HepG2 (cell line): ENCODE results near the gene NGEF.

Source experiments
- ZNF253 ChIP-seq: sonication (generic); formaldehyde crosslinking; IDR thresholded peaks from 2 replicates; pipeline ENCODE4 v1.8.0; 2022; ENCODE audit warnings: mild to moderate bottlenecking, missing genetic modification reagents, borderline replicate concordance
- TF ChIP-seq, protein P1 (sequence below): IDR thresholded peaks from 2 replicates; pipeline ENCODE4 v1.6.1; 2016; ENCODE audit warnings: mild to moderate bottlenecking
- TF ChIP-seq, protein P2 (sequence below): sonication (generic); formaldehyde crosslinking; IDR thresholded peaks from 2 replicates; pipeline ENCODE4 v1.5.0; 2020; ENCODE audit warnings: mild to moderate bottlenecking, missing genetic modification reagents, moderate library complexity

DNA sequence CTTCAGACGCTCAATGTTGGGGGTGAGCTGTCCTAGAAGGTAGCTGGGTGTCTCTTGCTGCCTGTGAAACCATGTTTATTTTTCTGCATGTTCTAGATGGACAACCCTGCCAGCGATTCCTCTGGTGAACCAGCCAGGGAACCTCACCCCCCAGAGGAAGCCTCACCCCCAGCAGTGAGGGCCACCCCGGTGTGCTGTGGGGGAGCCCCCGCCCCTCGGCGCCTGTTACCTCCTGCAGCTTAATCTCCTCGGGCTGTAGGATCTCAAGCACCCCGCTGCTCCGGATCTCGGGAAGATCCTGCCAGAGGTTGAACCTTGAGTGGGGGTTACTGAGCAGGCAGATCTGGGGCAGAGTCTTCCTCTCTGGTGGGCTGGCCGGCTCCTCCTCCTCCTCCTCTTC is 93.0 kb downstream of the NGEF start:
- TF ChIP-seq ZNF253 (CRISPR knock-in tag) = no peak
- TF ChIP-seq, protein P1, sequence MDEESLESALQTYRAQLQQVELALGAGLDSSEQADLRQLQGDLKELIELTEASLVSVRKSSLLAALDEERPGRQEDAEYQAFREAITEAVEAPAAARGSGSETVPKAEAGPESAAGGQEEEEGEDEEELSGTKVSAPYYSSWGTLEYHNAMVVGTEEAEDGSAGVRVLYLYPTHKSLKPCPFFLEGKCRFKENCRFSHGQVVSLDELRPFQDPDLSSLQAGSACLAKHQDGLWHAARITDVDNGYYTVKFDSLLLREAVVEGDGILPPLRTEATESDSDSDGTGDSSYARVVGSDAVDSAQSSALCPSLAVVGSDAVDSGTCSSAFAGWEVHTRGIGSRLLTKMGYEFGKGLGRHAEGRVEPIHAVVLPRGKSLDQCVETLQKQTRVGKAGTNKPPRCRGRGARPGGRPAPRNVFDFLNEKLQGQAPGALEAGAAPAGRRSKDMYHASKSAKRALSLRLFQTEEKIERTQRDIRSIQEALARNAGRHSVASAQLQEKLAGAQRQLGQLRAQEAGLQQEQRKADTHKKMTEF (CRISPR knock-in tag) = no peak
- TF ChIP-seq, protein P2, sequence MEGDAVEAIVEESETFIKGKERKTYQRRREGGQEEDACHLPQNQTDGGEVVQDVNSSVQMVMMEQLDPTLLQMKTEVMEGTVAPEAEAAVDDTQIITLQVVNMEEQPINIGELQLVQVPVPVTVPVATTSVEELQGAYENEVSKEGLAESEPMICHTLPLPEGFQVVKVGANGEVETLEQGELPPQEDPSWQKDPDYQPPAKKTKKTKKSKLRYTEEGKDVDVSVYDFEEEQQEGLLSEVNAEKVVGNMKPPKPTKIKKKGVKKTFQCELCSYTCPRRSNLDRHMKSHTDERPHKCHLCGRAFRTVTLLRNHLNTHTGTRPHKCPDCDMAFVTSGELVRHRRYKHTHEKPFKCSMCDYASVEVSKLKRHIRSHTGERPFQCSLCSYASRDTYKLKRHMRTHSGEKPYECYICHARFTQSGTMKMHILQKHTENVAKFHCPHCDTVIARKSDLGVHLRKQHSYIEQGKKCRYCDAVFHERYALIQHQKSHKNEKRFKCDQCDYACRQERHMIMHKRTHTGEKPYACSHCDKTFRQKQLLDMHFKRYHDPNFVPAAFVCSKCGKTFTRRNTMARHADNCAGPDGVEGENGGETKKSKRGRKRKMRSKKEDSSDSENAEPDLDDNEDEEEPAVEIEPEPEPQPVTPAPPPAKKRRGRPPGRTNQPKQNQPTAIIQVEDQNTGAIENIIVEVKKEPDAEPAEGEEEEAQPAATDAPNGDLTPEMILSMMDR (CRISPR knock-in tag) = no peak
